HepG2 (cell line): Measurements from ENCODE around the gene CAMK2G. TPM values are rescaled to one million over a fixed set of nuclear protein-coding genes. Genes with fewer than 3 reads are reported as not detected.
A peak's percentile ranks its signal among the peaks of the same experiment; 100 is the strongest.

Experiments
- AKAP8 ChIP-seq: sonication (generic); formaldehyde crosslinking; IDR thresholded peaks from 2 replicates; pipeline ENCODE4 v1.5.1; 2020; ENCODE audit warnings: mild to moderate bottlenecking, missing genetic modification reagents
- ATF7-NPFF ChIP-seq: sonication (generic); formaldehyde crosslinking; IDR thresholded peaks from 2 replicates; pipeline ENCODE4 v1.8.1; 2023; ENCODE audit warnings: mild to moderate bottlenecking, low read depth, missing genetic modification reagents, moderate library complexity
- BRD4 ChIP-seq: sonication (generic); formaldehyde crosslinking; IDR thresholded peaks from 2 replicates; pipeline ENCODE4 v1.4.0; 2020; ENCODE audit warnings: missing genetic modification reagents
- FLYWCH1 ChIP-seq: sonication (generic); formaldehyde crosslinking; IDR thresholded peaks from 2 replicates; pipeline ENCODE4 v1.8.1; 2023; ENCODE audit warnings: mild to moderate bottlenecking, missing genetic modification reagents
- GABPA ChIP-seq, 2 experiments: IDR thresholded peaks; 2 replicates each; pipeline ENCODE4 v1.6.1; 2011 to 2016; ENCODE audit warnings: low read depth in 2 of 2, low read length in 1 of 2, missing biosample characterization in 1 of 2, missing genetic modification characterization in 1 of 2
- HDAC1 ChIP-seq: sonication (generic); formaldehyde crosslinking; IDR thresholded peaks from 2 replicates; pipeline ENCODE4 v1.5.1; 2020; ENCODE audit warnings: mild to moderate bottlenecking, missing genetic modification reagents
- ISX ChIP-seq: sonication (generic); formaldehyde crosslinking; conservative IDR thresholded peaks from 2 replicates; pipeline ENCODE4 v1.5.0; 2020; ENCODE audit warnings: missing genetic modification reagents
- NFKBIZ ChIP-seq: IDR thresholded peaks from 2 replicates; pipeline ENCODE4 v1.6.1; 2018; ENCODE audit warnings: missing genetic modification reagents, missing compliant biosample characterization
- SATB2 ChIP-seq: sonication (generic); formaldehyde crosslinking; IDR thresholded peaks from 2 replicates; pipeline ENCODE4 v1.5.0; 2020; ENCODE audit warnings: missing genetic modification reagents
- ZFP36L1 ChIP-seq: sonication (generic); formaldehyde crosslinking; IDR thresholded peaks from 2 replicates; pipeline ENCODE4 v1.8.0; 2022; ENCODE audit warnings: mild to moderate bottlenecking, missing genetic modification reagents, moderate library complexity
- ZFP90 ChIP-seq: sonication (generic); formaldehyde crosslinking; IDR thresholded peaks from 2 replicates; pipeline ENCODE4 v1.8.0; 2022; ENCODE audit warnings: missing genetic modification reagents, mild to moderate bottlenecking, inconsistent platforms, borderline replicate concordance
- ZKSCAN8 ChIP-seq: IDR thresholded peaks from 2 replicates; pipeline ENCODE4 v1.6.1; 2016; ENCODE audit warnings: borderline replicate concordance, missing genetic modification reagents, missing compliant biosample characterization
- ZMYM3 ChIP-seq: sonication (generic); formaldehyde crosslinking; IDR thresholded peaks from 2 replicates; pipeline ENCODE4 v1.5.1; 2020; ENCODE audit warnings: mild to moderate bottlenecking, missing genetic modification reagents
- ZNF20 ChIP-seq: sonication (generic); formaldehyde crosslinking; IDR thresholded peaks from 2 replicates; pipeline ENCODE4 v1.4.0; 2020; ENCODE audit warnings: mild to moderate bottlenecking, moderate library complexity, missing genetic modification reagents
- ZNF558 ChIP-seq: sonication (generic); formaldehyde crosslinking; IDR thresholded peaks from 2 replicates; pipeline ENCODE4 v1.9.0; 2022; ENCODE audit warnings: mild to moderate bottlenecking, missing genetic modification reagents, borderline replicate concordance
- ZNF724P ChIP-seq: sonication (generic); formaldehyde crosslinking; IDR thresholded peaks from 2 replicates; pipeline ENCODE4 v1.8.0; 2022; ENCODE audit warnings: missing genetic modification reagents, borderline replicate concordance
- ZNF777 ChIP-seq: sonication (generic); formaldehyde crosslinking; IDR thresholded peaks from 2 replicates; pipeline ENCODE4 v1.4.0; 2020; ENCODE audit warnings: missing genetic modification reagents
- polyA plus RNA-seq, 8 experiments: library from polyadenylated mRNA; depleted of rRNA in 3 of 8; stranded (reverse) in 7 of 8; unstranded in 1 of 8; fragments of >200 nt; fragmentation: Illumina TruSeq in 4 of 8; extraction: Trizol in 4 of 8; gene quantifications; 2 replicates each; pipeline versions ENCODE4 v1.2.1 to v1.2.3, GENCODE V29; 2011 to 2016; ENCODE audit warnings: low read depth in 4 of 8, missing spikeins in 1 of 8, mixed read lengths in 1 of 8; ENCODE audit not compliant: insufficient read depth in 1 of 8
- total RNA-seq, 5 experiments: library from RNA; depleted of rRNA; stranded (reverse); fragments of >200 nt; fragmentation: Illumina TruSeq; extraction: Trizol; gene quantifications; 2 replicates each; pipeline ENCODE4 v1.2.3, GENCODE V29; 2016; ENCODE audit warnings: low read depth in 1 of 5
- TF ChIP-seq, protein P1 (sequence below): sonication (generic); formaldehyde crosslinking; IDR thresholded peaks from 2 replicates; pipeline ENCODE4 v1.4.0; 2020; ENCODE audit warnings: mild to moderate bottlenecking, missing genetic modification reagents
- TF ChIP-seq, protein P2 (sequence below): sonication (generic); formaldehyde crosslinking; IDR thresholded peaks from 2 replicates; pipeline ENCODE4 v1.8.0; 2022; ENCODE audit warnings: mild to moderate bottlenecking, missing genetic modification reagents; ENCODE audit not compliant: insufficient replicate concordance
- TF ChIP-seq, protein P3 (sequence below): sonication (generic); formaldehyde crosslinking; IDR thresholded peaks from 2 replicates; pipeline ENCODE4 v1.8.0; 2022; ENCODE audit warnings: missing genetic modification reagents, mild to moderate bottlenecking, inconsistent platforms, borderline replicate concordance
- TF ChIP-seq, protein P4 (sequence below): sonication (generic); formaldehyde crosslinking; IDR thresholded peaks from 2 replicates; pipeline ENCODE4 v1.4.0; 2020; ENCODE audit warnings: missing genetic modification reagents

CAMK2G gene
- total and polyA plus RNA-seq, 2 of the 13 experiments (the other 11 are each of a cell fraction or from before 2014, with no cell fraction given), result 15.9 to 18.8 TPM

DNA sequence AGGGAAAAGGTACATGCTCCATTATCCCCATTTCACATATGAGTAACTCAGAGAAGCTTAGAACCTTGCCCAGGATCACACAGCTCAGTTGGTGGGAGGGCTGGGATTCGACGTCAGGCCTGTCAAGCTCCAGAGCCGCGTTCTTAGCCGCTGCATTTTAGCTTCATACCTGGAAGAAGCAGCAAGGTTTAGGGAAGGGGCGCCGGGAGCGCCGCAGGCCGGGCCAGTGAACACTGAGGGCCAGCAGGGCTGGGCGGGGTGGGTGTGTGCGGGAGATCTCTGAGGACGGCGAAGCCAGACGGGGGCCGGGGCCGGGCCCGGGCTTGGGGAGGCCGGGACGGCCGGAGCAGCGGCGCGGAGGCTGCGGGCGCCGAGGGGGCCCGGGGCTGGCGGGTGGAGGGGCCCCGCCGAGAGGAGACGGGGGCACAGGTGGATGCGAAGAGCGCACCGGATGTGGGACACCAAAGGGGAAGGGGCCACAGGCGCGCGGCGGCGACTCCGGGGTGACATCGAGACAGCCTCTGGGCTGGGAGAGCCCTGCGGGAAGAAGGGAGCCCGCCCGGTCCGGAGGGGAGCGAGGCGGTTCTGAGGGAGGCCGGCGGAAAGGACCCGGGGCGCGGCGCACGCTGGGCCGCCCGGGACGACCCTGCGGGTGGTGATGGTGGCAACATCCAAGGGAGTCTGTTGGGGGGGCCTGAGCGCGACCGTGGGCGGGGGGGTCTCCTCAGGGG is 63.5 kb downstream of the CAMK2G start (continued):
- TF ChIP-seq, protein P1, sequence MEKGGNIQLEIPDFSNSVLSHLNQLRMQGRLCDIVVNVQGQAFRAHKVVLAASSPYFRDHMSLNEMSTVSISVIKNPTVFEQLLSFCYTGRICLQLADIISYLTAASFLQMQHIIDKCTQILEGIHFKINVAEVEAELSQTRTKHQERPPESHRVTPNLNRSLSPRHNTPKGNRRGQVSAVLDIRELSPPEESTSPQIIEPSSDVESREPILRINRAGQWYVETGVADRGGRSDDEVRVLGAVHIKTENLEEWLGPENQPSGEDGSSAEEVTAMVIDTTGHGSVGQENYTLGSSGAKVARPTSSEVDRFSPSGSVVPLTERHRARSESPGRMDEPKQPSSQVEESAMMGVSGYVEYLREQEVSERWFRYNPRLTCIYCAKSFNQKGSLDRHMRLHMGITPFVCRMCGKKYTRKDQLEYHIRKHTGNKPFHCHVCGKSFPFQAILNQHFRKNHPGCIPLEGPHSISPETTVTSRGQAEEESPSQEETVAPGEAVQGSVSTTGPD, result no peak
- TF ChIP-seq, protein P2, sequence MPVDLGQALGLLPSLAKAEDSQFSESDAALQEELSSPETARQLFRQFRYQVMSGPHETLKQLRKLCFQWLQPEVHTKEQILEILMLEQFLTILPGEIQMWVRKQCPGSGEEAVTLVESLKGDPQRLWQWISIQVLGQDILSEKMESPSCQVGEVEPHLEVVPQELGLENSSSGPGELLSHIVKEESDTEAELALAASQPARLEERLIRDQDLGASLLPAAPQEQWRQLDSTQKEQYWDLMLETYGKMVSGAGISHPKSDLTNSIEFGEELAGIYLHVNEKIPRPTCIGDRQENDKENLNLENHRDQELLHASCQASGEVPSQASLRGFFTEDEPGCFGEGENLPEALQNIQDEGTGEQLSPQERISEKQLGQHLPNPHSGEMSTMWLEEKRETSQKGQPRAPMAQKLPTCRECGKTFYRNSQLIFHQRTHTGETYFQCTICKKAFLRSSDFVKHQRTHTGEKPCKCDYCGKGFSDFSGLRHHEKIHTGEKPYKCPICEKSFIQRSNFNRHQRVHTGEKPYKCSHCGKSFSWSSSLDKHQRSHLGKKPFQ, result peak; percentile 25
- TF ChIP-seq ZNF20 (CRISPR knock-in tag) (no peak), ZNF558 (CRISPR knock-in tag) (0 out of 2 replicates have a peak, but pooled peaks have one; percentile 3), NFKBIZ (no peak), GABPA (IDR thresholded peaks at IDR 0.05; ENCODE audit: low read depth, low read length) (0 out of 2 replicates have a peak, but pooled peaks have one; percentile 20), GABPA (CRISPR knock-in tag; IDR thresholded peaks at IDR 0.05; ENCODE audit: low read depth) (no peak), ATF7-NPFF (CRISPR knock-in tag) (no peak), ZNF724P (CRISPR knock-in tag) (no peak), ISX (CRISPR knock-in tag) (no peak), ZKSCAN8 (CRISPR knock-in tag) (no peak), FLYWCH1 (0 out of 2 replicates have a peak, but pooled peaks have one; percentile 53), ZNF777 (peak; percentile 58; the same call in 1 of the 2 replicates), BRD4 (no peak), HDAC1 (CRISPR knock-in tag) (peak; percentile 34; the same call in 1 of the 2 replicates), AKAP8 (CRISPR knock-in tag) (no peak), ZFP36L1 (CRISPR knock-in tag) (no peak), SATB2 (CRISPR knock-in tag) (no peak), ZMYM3 (CRISPR knock-in tag) (peak; percentile 67; the same call in 1 of the 2 replicates), ZFP90 (CRISPR knock-in tag) (0 out of 2 replicates have a peak, but pooled peaks have one; percentile 14)
- TF ChIP-seq, protein P3, sequence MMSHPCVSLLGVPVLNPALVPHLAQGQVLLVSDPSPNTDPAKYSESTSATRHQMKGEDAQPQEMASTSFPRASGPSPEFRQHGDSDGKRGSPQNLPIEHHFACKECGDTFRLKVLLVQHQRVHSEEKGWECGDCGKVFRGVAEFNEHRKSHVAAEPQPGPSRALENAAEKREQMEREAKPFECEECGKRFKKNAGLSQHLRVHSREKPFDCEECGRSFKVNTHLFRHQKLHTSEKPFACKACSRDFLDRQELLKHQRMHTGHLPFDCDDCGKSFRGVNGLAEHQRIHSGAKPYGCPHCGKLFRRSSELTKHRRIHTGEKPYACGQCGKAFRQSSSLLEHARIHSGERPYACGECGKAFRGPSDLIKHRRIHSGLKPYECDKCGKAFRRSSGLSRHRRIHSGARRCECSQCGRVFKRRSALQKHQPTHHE, result no peak
- TF ChIP-seq, protein P4, sequence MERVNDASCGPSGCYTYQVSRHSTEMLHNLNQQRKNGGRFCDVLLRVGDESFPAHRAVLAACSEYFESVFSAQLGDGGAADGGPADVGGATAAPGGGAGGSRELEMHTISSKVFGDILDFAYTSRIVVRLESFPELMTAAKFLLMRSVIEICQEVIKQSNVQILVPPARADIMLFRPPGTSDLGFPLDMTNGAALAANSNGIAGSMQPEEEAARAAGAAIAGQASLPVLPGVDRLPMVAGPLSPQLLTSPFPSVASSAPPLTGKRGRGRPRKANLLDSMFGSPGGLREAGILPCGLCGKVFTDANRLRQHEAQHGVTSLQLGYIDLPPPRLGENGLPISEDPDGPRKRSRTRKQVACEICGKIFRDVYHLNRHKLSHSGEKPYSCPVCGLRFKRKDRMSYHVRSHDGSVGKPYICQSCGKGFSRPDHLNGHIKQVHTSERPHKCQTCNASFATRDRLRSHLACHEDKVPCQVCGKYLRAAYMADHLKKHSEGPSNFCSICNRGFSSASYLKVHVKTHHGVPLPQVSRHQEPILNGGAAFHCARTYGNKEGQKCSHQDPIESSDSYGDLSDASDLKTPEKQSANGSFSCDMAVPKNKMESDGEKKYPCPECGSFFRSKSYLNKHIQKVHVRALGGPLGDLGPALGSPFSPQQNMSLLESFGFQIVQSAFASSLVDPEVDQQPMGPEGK (CRISPR knock-in tag), result peak; percentile 35; the same call in 1 of the 2 replicates
